Stimulated activated naive B cell treated with anti-CD40 and anti-IgM and Interleukin-4, amounts not matched to agents 10 μg/mL and 1 μg/mL and 100 μg/mL, for 72 hours (primary cell): ENCODE measurements around the gene MACROH2A1.

Experiments used
- ATAC-seq, 2 donors: fragments of 150-1000 bp; cut with Tn5 transposase; replicated peaks; 2 replicates each; pipeline ENCODE4 v1.10.0; 2021; ENCODE audit warnings: moderate library complexity in 1 of 2
- DNase-seq: peaks from one replicate; pipeline ENCODE4 v3.0.0; 2021
- H3K27ac Mint-ChIP-seq: one replicate; pipeline ENCODE4 v1.8.0; 2022; ENCODE audit warnings: mild to moderate bottlenecking, mixed read lengths
- H3K27me3 Mint-ChIP-seq, 2 donors: one replicate each; pipeline ENCODE4 v1.8.0; 2022; ENCODE audit warnings: mixed read lengths in 2 of 2
- H3K36me3 Mint-ChIP-seq, 2 donors: one replicate each; pipeline ENCODE4 v1.8.0; 2022; ENCODE audit warnings: mixed read lengths in 2 of 2, mild to moderate bottlenecking in 1 of 2
- H3K4me1 Mint-ChIP-seq, 2 donors: one replicate each; pipeline ENCODE4 v1.8.0; 2022; ENCODE audit warnings: mixed read lengths in 2 of 2, mild to moderate bottlenecking in 1 of 2
- H3K4me3 Mint-ChIP-seq, 2 donors: one replicate each; pipeline ENCODE4 v1.8.0; 2022; ENCODE audit warnings: mild to moderate bottlenecking in 2 of 2, mixed read lengths in 2 of 2, moderate library complexity in 1 of 2
- H3K9me3 Mint-ChIP-seq, 2 donors: one replicate each; pipeline ENCODE4 v1.8.0; 2022; ENCODE audit warnings: mixed read lengths in 2 of 2, mild to moderate bottlenecking in 1 of 2

Gene MACROH2A1

DNA sequence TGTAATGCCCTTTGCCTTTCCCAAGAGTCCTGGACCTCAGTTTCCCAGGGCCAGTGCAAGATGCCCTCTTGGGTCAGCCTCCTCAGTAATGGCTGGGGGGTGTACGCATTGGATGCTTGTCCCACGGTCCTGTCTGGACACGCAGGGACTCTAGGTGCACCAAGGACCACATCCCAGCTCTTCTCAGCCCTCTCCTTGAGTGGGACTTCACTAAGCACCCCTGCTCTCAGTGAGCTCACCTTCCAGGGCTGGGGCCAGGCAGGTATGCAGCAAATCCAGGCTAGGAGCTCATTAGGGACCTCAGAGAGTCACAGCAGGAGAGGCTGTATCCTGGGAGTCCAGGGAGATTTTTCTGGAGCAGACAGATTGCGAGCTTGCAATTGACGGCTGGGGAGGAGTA is 59.8 kb downstream of the MACROH2A1 start:
- Mint-ChIP-seq H3K4me1 (peaks cover 25 to 31% of the 10 kb centered on the region in 2 donors), H3K27ac (no peak overlapping the region), H3K36me3 (peaks cover 45 to 75% of the 10 kb centered on the region in 2 donors), H3K4me3 (no peak overlapping the region), H3K27me3 (no peaks in the 10 kb centered on the region), H3K9me3 (no peaks in the 10 kb centered on the region)
- no peak for ATAC-seq
- DNase-seq, result no peak

DNA sequence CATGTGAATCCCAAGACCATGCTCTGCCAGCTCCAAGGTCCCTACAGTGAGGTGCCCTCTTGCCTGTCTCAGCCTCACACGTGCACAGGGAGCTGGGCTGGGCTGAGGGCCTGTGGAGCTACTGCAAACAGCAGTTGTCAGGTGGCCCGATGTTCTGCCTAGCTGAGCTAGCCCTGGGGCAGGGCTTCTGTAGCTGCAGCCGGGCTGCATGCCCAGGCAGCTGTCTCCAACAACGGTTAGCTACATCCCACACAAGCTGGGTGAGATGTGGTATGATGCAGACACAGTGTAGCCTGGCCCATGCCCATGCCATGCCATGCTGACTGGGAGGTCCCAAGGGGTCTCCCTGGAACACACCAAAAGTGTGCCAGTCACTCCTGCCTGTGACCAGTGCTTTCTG is 62.0 kb downstream of the MACROH2A1 start:
- H3K36me3 Mint-ChIP-seq, result peaks cover 38 to 68% of the 10 kb centered on the region in 2 donors
- H3K27ac Mint-ChIP-seq, result no peak overlapping the region
- ATAC-seq (no peak), DNase-seq (no peak)
- no peaks in the 10 kb centered on the region for H3K9me3 Mint-ChIP-seq
- no peaks in the 10 kb centered on the region for H3K27me3 Mint-ChIP-seq
- H3K4me3 Mint-ChIP-seq, result no peak overlapping the region
- H3K4me1 Mint-ChIP-seq, result peaks cover 16 to 27% of the 10 kb centered on the region in 2 donors

DNA sequence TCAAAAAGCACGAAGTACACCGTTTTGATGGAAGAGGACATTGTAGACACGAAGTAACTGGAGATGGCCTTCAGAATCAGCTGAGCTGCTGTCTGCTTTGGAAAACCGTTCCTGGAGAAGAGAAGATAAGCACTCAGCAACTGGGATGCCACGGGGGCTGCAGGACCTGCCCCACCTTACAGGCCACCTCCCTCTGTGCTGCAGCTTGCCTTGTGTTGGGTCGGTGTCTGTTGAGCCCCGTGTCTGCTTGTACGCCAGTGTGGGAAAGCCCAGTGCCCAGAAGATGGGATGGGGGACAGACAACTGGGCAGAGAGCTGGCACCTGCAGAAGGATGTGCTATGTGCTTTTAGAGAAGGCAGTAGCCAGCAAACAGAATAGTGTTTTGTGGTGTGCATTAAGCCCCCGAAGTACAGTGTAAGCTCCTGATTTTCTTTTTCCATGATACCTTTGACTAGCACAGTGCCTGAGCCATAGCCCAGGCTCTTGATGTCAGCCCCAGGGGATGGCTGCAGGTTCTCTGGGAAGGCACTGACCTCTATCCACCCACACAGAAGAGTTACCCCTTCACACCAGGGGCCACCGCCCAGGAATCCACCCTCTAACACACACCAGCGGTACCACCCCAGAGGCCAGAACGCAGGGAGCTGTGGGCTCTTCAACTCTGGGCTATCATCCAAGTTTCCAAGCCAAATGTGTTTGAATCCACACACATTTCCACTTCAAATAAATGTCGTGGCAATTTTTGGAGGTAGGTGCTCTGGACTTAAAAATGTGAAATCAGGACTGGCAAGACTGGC is 63.8 kb downstream of the MACROH2A1 start:
- ATAC-seq, result peak; percentile 71 to 80
- H3K27me3 Mint-ChIP-seq, result no peaks in the 10 kb centered on the region
- no peaks in the 10 kb centered on the region for H3K9me3 Mint-ChIP-seq
- H3K4me3 Mint-ChIP-seq, result peak overlapping the region; percentile 52 to 55
- peak; percentile 8 for DNase-seq
- peaks cover 36 to 70% of the 10 kb centered on the region in 2 donors for H3K36me3 Mint-ChIP-seq
- H3K27ac Mint-ChIP-seq, result peak overlapping the region; percentile 80
- H3K4me1 Mint-ChIP-seq, result peaks cover 15 to 25% of the 10 kb centered on the region in 2 donors

DNA sequence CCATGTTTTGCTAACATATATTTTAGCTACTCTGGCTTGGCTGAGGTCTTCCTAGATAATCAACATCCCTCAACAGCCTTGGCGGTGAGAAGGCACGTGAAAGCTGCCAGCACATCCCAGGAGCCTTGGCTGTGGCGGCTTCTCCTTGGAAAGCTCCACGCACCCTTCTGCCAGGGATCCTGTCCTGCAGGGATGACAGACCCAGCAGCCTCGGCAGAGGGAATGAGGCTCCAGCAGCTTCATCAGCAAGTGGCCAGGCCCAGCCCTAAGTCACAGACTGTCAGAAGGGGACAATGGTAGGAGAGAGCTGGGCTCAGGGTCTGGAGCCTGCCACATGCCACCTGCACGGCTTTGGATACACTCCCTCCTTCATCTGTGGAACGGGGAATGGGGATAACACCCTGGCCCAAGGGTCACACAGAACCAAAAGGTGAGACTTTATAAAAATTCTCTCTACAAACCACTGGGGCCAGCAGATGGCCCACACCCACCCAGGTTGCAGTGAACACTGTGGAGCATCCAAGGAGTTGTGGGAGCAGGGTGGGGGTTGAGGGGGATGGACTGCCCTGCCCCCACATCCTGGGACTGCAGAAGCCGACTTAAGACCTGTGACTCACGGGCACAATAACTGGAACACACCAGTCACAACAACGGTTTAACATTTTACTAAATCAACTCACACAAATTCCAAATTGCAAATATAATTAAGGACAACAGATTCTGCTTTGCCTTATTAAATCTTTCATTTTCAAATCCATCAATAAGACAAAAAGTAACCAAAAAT is 65.1 kb downstream of the MACROH2A1 start:
- no peak for DNase-seq

DNA sequence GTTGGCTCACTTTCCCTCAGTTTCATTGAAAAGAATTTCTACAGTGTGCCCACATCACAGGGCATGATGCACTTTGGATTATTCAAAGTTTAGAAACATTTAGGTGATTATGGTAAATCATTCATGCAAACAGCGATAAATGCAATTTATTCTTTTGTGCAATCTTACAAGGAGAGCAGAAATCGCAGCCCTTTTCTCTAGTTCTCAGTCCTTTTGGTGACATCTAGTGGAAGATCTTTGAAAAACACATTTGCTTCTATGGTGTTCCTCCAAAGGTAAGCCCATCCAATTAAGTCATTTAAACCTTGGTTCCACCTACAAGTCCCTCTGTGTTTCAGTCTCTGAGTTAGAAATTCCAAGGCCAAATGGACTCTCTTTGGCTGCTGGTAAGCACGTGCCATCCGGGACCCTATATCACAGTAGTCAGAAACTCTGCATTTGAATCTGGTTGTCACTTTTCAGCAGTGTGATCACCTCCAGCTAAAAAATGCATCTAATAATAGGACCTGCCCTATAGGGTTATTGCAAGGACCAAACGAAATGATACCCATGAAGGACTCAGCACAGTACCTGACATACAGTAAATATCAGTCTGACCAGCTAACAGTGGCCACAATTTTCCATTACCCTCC is 66.4 kb downstream of the MACROH2A1 start:
- Mint-ChIP-seq H3K36me3 (peaks cover 33 to 77% of the 10 kb centered on the region in 2 donors), H3K9me3 (no peaks in the 10 kb centered on the region), H3K4me1 (peaks cover 15 to 25% of the 10 kb centered on the region in 2 donors), H3K27ac (no peak overlapping the region), H3K4me3 (no peak overlapping the region), H3K27me3 (no peaks in the 10 kb centered on the region)
- ATAC-seq (peak in 1 of 2 donors; percentile 29), DNase-seq (no peak)

More for the DNA sequence above, 65.1 kb downstream of the MACROH2A1 start:
- no peaks in the 10 kb centered on the region for H3K9me3 Mint-ChIP-seq
- H3K36me3 Mint-ChIP-seq, result peaks cover 34 to 74% of the 10 kb centered on the region in 2 donors
- no peak for ATAC-seq
- peaks cover 15 to 25% of the 10 kb centered on the region in 2 donors for H3K4me1 Mint-ChIP-seq
- H3K27ac Mint-ChIP-seq, result peak overlapping the region; percentile 72
- no peak overlapping the region for H3K4me3 Mint-ChIP-seq
- no peaks in the 10 kb centered on the region for H3K27me3 Mint-ChIP-seq

DNA sequence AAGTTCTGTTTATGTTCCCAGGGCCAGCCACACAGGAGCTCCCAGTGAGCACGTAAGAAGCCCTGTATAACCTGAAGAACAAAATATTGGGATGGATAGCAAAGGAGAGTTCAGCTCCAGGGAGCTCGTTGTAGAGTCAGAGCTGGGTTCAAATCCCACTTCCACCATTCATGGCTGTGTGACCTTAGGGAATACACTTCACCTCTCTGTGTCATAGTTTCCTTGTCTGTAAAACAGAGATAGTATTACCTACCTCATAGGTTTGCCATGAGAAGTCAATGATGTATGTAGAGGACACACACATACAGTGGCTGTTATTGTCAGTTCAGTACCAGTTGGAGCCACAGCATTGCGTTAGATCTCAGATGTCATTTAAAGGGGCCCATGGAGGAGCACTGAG is 67.4 kb downstream of the MACROH2A1 start:
- Mint-ChIP-seq H3K9me3 (no peaks in the 10 kb centered on the region), H3K36me3 (peaks cover 33 to 73% of the 10 kb centered on the region in 2 donors), H3K4me3 (no peak overlapping the region), H3K27me3 (no peaks in the 10 kb centered on the region), H3K27ac (no peak overlapping the region), H3K4me1 (peaks cover 15 to 25% of the 10 kb centered on the region in 2 donors)
- DNase-seq, result no peak
- ATAC-seq, result no peak

DNA sequence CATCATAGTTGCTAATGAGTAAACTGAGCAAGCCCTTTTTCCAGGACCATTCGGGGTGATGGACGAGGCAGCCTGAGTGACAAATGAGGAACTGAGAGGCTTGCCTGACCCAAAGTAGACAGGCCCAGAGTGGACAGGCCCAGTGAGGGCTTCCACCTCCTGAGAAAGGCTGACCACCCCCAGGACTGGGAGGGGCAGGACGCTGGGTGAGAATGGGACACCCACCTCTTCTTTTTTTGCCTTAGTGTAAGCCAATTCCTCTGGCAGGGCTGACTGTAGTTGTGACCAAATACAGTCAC is 68.3 kb downstream of the MACROH2A1 start:
- peaks cover 10 to 16% of the 10 kb centered on the region in 2 donors for H3K4me1 Mint-ChIP-seq
- no peak overlapping the region for H3K4me3 Mint-ChIP-seq
- ATAC-seq, result no peak
- no peak for DNase-seq
- H3K36me3 Mint-ChIP-seq, result peaks cover 29 to 68% of the 10 kb centered on the region in 2 donors
- no peaks in the 10 kb centered on the region for H3K9me3 Mint-ChIP-seq
- no peak overlapping the region for H3K27ac Mint-ChIP-seq
- H3K27me3 Mint-ChIP-seq, result no peaks in the 10 kb centered on the region

DNA sequence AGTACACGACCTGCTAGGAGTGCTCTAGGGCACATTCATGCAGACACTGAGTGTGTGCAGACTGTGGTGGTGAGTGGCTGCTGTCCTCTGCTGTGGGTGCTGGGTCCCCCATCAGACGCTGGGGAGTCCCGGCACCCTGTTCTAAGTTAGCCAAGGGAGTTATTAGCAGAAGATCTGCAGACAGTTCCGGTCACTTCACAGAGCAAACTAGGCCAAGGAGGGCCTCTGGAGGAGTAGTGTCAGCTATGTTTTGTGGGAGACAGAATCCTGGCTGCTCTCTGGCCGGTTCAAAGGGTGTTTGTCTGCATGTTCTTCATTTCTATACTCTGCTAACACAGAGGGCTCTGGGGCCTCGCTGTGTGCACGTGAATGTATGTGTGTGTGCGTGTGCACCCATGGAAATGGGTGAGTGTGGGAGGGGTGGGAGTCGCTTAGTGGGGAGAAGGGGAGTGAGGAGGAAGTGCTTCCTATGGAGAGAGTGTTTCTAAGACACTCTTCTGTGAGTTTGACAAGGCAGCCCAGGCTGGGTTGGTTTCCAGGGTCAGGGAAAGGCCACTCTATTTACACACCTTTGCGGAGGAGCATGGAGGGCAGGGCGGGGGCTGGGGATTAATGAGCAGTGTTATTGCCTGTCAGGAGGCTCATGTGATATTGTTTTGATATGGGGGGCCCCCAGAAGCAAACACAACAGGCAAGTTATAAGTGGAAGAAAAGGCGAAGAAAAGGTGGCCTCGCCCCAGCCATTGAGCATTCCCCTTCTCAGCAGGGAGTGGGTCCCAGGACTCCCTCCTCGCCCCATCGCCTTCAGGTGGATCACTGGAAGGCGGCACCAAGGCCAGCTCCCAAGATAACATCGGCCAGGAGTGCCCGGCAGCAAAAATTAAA is 68.9 kb downstream of the MACROH2A1 start:
- Mint-ChIP-seq H3K9me3 (no peaks in the 10 kb centered on the region), H3K4me3 (no peak overlapping the region), H3K4me1 (peaks cover 4 to 10% of the 10 kb centered on the region in 2 donors), H3K27me3 (no peaks in the 10 kb centered on the region), H3K36me3 (peaks cover 29 to 62% of the 10 kb centered on the region in 2 donors), H3K27ac (peak overlapping the region; percentile 78)
- DNase-seq, result no peak
- no peak for ATAC-seq

DNA sequence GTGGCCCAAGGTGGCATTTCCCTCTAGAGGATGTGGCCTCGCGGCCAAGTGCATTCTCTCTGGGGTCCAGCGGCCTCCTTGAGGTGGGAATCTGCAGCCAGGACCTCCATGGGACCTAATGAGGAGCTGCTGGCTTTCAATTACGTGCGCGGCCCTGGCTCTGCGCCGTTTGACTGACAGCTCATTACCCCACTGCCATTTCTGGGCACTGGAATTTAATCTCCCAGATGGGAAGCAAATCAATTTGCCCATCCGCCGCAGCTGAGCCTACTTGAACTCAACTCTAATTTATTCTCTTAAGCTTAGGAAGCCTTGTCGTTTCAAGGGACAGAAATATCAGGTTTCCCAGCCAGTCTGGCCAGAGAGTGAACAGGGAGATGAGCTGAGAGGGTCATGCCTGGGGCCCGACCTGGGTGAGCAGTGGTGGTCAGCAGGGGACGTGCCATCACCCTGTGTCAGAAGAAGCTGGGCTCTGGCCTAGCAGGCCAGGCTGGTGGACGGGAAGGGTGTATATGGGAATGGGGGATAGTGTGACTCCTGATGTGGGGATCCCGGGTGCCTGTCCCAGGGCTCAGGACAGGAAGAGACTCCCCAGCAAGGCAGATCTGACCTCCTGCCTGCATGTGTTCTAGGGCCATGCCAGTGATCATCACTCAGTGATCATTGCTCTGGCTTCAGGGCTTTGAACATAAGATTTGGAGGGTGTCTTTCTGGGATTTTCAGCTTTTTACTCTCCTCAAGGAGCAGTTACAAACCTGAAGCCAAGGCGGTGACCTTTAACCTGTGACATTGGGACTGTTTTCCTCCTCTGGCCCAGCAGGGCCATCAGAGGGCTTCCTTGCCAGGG is 69.7 kb downstream of the MACROH2A1 start:
- H3K4me1 Mint-ChIP-seq, result peaks cover 0 to 6% of the 10 kb centered on the region in 2 donors
- no peak overlapping the region for H3K27ac Mint-ChIP-seq
- H3K4me3 Mint-ChIP-seq, result no peak overlapping the region
- H3K36me3 Mint-ChIP-seq, result peaks cover 25 to 55% of the 10 kb centered on the region in 2 donors
- no peak for DNase-seq
- H3K27me3 Mint-ChIP-seq, result no peaks in the 10 kb centered on the region
- H3K9me3 Mint-ChIP-seq, result no peaks in the 10 kb centered on the region
- ATAC-seq, result no peak

DNA sequence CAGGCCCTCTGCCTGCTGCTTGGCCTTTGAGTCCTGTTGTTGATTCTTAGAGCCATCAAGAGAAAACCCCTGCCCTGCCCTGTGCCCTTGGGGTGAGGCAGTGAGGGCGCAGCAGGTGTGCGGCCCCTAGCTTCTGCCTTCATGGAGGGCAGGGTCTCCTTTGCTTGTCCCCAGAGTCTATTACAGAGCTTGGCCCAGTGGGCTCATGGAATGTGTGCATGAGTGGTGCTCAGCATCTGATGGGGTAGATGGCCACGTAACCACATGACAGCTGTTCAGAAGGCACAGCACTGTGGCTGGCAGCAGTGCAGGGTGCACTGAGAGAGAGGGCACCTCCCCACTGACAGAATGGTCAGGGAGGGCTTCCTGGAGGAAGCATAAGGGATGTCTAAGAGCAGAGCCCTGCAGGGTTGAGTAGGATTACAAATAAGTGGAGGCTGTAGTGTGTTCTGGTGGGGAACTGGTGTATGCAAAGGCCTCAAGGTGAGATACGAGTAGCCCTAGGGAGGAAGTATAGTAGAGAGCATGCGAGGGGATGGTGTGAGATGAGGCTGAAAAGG is 70.8 kb downstream of the MACROH2A1 start:
- DNase-seq (no peak), ATAC-seq (no peak)
- no peaks in the 10 kb centered on the region for H3K27me3 Mint-ChIP-seq
- no peak overlapping the region for H3K27ac Mint-ChIP-seq
- H3K4me1 Mint-ChIP-seq, result no peaks in the 10 kb centered on the region
- no peak overlapping the region for H3K4me3 Mint-ChIP-seq
- peaks cover 18 to 44% of the 10 kb centered on the region in 2 donors for H3K36me3 Mint-ChIP-seq
- no peaks in the 10 kb centered on the region for H3K9me3 Mint-ChIP-seq

DNA sequence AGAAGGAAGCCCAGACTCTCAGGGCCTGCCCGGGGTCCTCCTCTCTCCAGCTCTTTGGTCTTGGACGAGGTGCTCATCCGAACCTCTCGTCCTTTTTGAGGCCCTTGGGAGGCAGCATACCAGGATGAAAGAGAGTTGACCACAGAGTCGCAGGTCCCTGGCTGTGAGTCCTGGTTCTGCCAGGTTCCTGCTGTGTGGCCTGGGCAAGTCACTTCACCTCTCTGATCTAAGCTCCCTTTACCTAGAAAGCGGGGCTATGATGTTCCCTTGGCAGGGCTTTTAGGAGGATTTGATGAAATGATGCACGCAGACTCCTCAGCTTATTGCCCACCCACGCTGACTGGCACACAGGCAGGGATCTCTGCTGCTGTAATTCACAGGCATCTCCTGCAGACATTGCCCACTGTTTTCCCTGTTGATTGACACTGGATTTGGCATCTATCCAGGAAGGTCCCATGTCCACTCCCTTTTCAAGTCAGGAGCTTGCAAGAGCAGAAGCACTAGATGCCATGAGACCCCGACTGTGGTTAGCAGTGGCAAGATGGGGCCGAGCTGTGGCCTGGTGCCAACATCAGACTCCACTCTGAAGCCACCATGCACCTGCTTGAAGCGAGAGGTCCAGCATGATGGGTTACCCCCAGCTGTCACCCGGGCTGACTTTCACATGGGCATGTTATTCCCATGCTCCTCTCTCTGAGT is 71.5 kb downstream of the MACROH2A1 start:
- H3K9me3 Mint-ChIP-seq, result no peaks in the 10 kb centered on the region
- H3K4me3 Mint-ChIP-seq, result no peak overlapping the region
- no peaks in the 10 kb centered on the region for H3K4me1 Mint-ChIP-seq
- DNase-seq (no peak), ATAC-seq (no peak)
- H3K27me3 Mint-ChIP-seq, result no peaks in the 10 kb centered on the region
- peaks cover 15 to 43% of the 10 kb centered on the region in 2 donors for H3K36me3 Mint-ChIP-seq
- no peak overlapping the region for H3K27ac Mint-ChIP-seq
